Subcutaneous preadipocyte (primary cell): ENCODE results near the gene KBTBD6. TPM values are rescaled to one million over a fixed set of nuclear protein-coding genes. Genes with fewer than 3 reads are reported as not detected.

ENCODE experiments used
- small RNA-seq: library from RNA; depleted of rRNA; stranded (forward); fragments of <200 nt; gene quantifications from one replicate; pipeline ENCODE3, GENCODE V24; 2012
- total RNA-seq: library from RNA; depleted of rRNA; stranded (reverse); fragments of >200 nt; gene quantifications from 2 replicates; pipeline ENCODE4 v1.2.3, GENCODE V29; 2012

The KBTBD6 gene
- total RNA-seq, result 11.0 and 13.9 TPM in 2 replicates

GRCh38 chr13:41132512-41133152, at the start of gene KBTBD6:
Gene KBTBD6, minus strand, starts transcription at chr13:41132802. Its CDS starts 291 bp downstream, at chr13:41132511.

Small RNA genes within 50 kb of the gene (small RNA-seq; reads per million reads assigned to genes)
- not detected for gene MIR3168
- not detected for gene RN7SL597P

Other genes with a start within 250 kb of the KBTBD6 start
- 38.6 and 40.1 TPM in 2 replicates for gene ELF1, start 113.5 kb downstream of the KBTBD6 start, total RNA-seq
- 3.7 and 4.5 TPM in 2 replicates for gene WBP4, start 71.3 kb downstream of the KBTBD6 start, total RNA-seq
- gene KBTBD7, start 61.8 kb upstream of the KBTBD6 start, total RNA-seq, result 2.6 and 3.9 TPM in 2 replicates
- 7.7 and 12.1 TPM in 2 replicates for gene MTRF1, start 130.8 kb upstream of the KBTBD6 start, total RNA-seq
- gene NAA16, start 178.5 kb upstream of the KBTBD6 start, total RNA-seq, result 6.2 and 10.9 TPM in 2 replicates